Spleen (tissue), 11 donors: ENCODE results near the gene CGREF1. TPM values are rescaled to one million over a fixed set of nuclear protein-coding genes. Genes with fewer than 3 reads are reported as not detected.
A peak's percentile ranks its signal among the peaks of the same experiment; 100 is the strongest.

Source experiments
- DNase-seq: peaks from one replicate; pipeline ENCODE4 v3.0.0-alpha.2; 2020
- H3K27ac ChIP-seq, 8 donors: fragments of 200-600 bp; sonication (generic) in 7 of 8; 1 replicate in 4 of 8; 2 replicates in 4 of 8; pipeline versions ENCODE4 v1.5.0 to v1.8.0; 2016 to 2021; ENCODE audit warnings: inconsistent platforms in 4 of 8, mild to moderate bottlenecking in 4 of 8, moderate library complexity in 1 of 8
- H3K27me3 ChIP-seq, 7 donors: fragments of 200-600 bp; sonication (generic) in 6 of 7; replicated peaks in 1 of 7; 1 replicate in 4 of 7; 2 replicates in 3 of 7; pipeline versions ENCODE4 v1.5.0 to v1.8.0; 2016 to 2021; ENCODE audit warnings: inconsistent platforms in 3 of 7, mild to moderate bottlenecking in 1 of 7
- H3K36me3 ChIP-seq, 6 donors: fragments of 200-600 bp; sonication (generic) in 5 of 6; 1 replicate in 4 of 6; 2 replicates in 2 of 6; pipeline versions ENCODE4 v1.5.0 to v1.8.0; 2016 to 2021; ENCODE audit warnings: inconsistent platforms in 2 of 6
- H3K4me1 ChIP-seq, 6 donors: fragments of 200-600 bp; sonication (generic) in 5 of 6; 1 replicate in 3 of 6; 2 replicates in 3 of 6; pipeline versions ENCODE4 v1.5.0 to v1.8.0; 2016 to 2021; ENCODE audit warnings: inconsistent platforms in 3 of 6
- H3K4me3 ChIP-seq, 8 donors: fragments of 200-600 bp; sonication (generic) in 7 of 8; 1 replicate in 4 of 8; 2 replicates in 4 of 8; pipeline versions ENCODE4 v1.5.0 to v1.8.0; 2016 to 2021; ENCODE audit warnings: inconsistent platforms in 4 of 8, mild to moderate bottlenecking in 4 of 8, moderate library complexity in 2 of 8
- H3K9me3 ChIP-seq, 8 donors: fragments of 200-600 bp; sonication (generic) in 7 of 8; 1 replicate in 4 of 8; 2 replicates in 4 of 8; pipeline versions ENCODE4 v1.5.0 to v1.8.0; 2016 to 2021; ENCODE audit warnings: inconsistent platforms in 4 of 8
- CTCF ChIP-seq, 11 experiments: fragments of 200-600 bp in 7 of 11; fragments of 450-650 bp in 4 of 11; sonication (generic) in 4 of 11; IDR thresholded peaks in 8 of 11; conservative IDR thresholded peaks in 3 of 11; 1 replicate in 7 of 11; 2 replicates in 4 of 11; pipeline versions ENCODE4 v1.4.0 to v1.8.0; 2016 to 2021; ENCODE audit warnings: antibody characterized with exemption in 11 of 11, inconsistent platforms in 4 of 11, mild to moderate bottlenecking in 1 of 11
- POLR2A ChIP-seq, 3 donors: fragments of 450-650 bp; IDR thresholded peaks; one replicate each; pipeline ENCODE4 v1.5.1; 2017; ENCODE audit warnings: antibody characterized with exemption in 3 of 3, mild to moderate bottlenecking in 1 of 3
- POLR2AphosphoS5 ChIP-seq, 3 donors: sonication (generic); formaldehyde crosslinking; IDR thresholded peaks; one replicate each; pipeline ENCODE4 v1.5.1; 2017; ENCODE audit warnings: antibody characterized with exemption in 3 of 3
- WGBS, 5 donors: extraction: QIAGEN DNeasy Blood & Tissue Kit in 3 of 5; methylation state at CpG; one replicate each; pipeline versions ENCODE4 v1.1.5 to v1.1.7; 2013 to 2018; 5-methylcytosine and 5-hydroxymethylcytosine counted together
- intact Hi-C: fragments of 100-400 bp; cut with DNase I; formaldehyde crosslinking; loops from one replicate; pipeline ENCODE4 v1.15.0; 2023; ENCODE audit warnings: low total_unique reads
- polyA plus RNA-seq, 3 donors: library from polyadenylated mRNA; stranded (reverse); fragments of 200-250 nt; gene quantifications; one replicate each; pipeline ENCODE4 v1.2.1, GENCODE V29; 2013
- total RNA-seq, 7 donors: library from RNA; depleted of rRNA in 3 of 7; stranded (reverse); fragments of >200 nt in 3 of 7; fragmentation: NEBNext Ultra II Directional in 4 of 7; extraction: Animal tissue kit (Norgen Biotek cat#: 25700) in 4 of 7; gene quantifications; one replicate each; pipeline versions ENCODE4 v1.1.0 to v1.2.1, GENCODE V29; 2016 to 2021
- donor health status: healthy with polysubstance abuse.
- donor health status: DM: no; HTN: no; CAD: no; lungs with moderate emphysema.
- donor health status: DM: no; HTN: no; CAD: no.
- donor health status: Bipolar disorder and iron deficiency.
- donor health status: healthy.
- donor health status: DM: no; HTN: no; CAD: no.
- donor health status: DM: yes; HTN: yes; CAD: no.

Gene CGREF1
- total and polyA plus RNA-seq, 10 donors = 0.17 to 0.82 (median 0.46) TPM; not detected in 3

- Histone ChIP-seq H3K27ac (no peak overlapping the region), H3K36me3 (peaks cover 0 to 46% (median 31%) of the 10 kb centered on the region in 6 donors), H3K27me3 (no peaks in the 10 kb centered on the region), H3K9me3 (no peaks in the 10 kb centered on the region), H3K4me3 (no peak overlapping the region), H3K4me1 (peaks cover 9 to 33% (median 23%) of the 10 kb centered on the region in 6 donors)
- peak; percentile 56 for DNase-seq
- intact Hi-C loops = no loop called here
- 92 to 97% (median 93%) methylated on average over 10 of the region's 10 CpGs for WGBS, 5 donors
- no peak for TF ChIP-seq CTCF (IDR thresholded peaks at IDR 0.05 in 8 of 11, conservative IDR thresholded peaks at IDR 0.05 in 3 of 11)
- peak in 2 of 3 donors; percentile 29 to 36 for TF ChIP-seq POLR2AphosphoS5 (IDR thresholded peaks at IDR 0.05)
- TF ChIP-seq POLR2A (IDR thresholded peaks at IDR 0.05) = no peak
Measured at GRCh38 chr2:27130396-27130795, 11.5 kb upstream of the CGREF1 start.

- Histone ChIP-seq H3K4me1 (peaks cover 9 to 27% (median 21%) of the 10 kb centered on the region in 6 donors), H3K27me3 (no peaks in the 10 kb centered on the region), H3K4me3 (no peak overlapping the region), H3K27ac (no peak overlapping the region), H3K36me3 (peaks cover 0 to 46% (median 31%) of the 10 kb centered on the region in 6 donors), H3K9me3 (no peaks in the 10 kb centered on the region)
- no peak for TF ChIP-seq CTCF (IDR thresholded peaks at IDR 0.05 in 8 of 11, conservative IDR thresholded peaks at IDR 0.05 in 3 of 11)
- no peak for TF ChIP-seq POLR2A (IDR thresholded peaks at IDR 0.05)
- peak in 1 of 3 donors; percentile 35 for TF ChIP-seq POLR2AphosphoS5 (IDR thresholded peaks at IDR 0.05)
- 78 to 88% (median 82%) methylated on average over 11 of the region's 11 CpGs for WGBS, 5 donors
- intact Hi-C loops = no loop called here
- no peak for DNase-seq
Measured at GRCh38 chr2:27128668-27129571, 10.0 kb upstream of the CGREF1 start.

GRCh38 chr2:27127883-27128667, 9.1 kb upstream of the CGREF1 start:
- Histone ChIP-seq H3K27ac (no peak overlapping the region), H3K9me3 (no peaks in the 10 kb centered on the region), H3K27me3 (no peaks in the 10 kb centered on the region), H3K36me3 (peaks cover 0 to 44% (median 31%) of the 10 kb centered on the region in 6 donors), H3K4me3 (no peak overlapping the region), H3K4me1 (peaks cover 2 to 24% (median 17%) of the 10 kb centered on the region in 6 donors)
- intact Hi-C loops = no loop called here
- WGBS, 5 donors = 86 to 94% (median 90%) methylated on average over 7 to 9 of the region's 9 CpGs
- no peak for DNase-seq
- peak in 1 of 3 donors; percentile 43 for TF ChIP-seq POLR2AphosphoS5 (IDR thresholded peaks at IDR 0.05)
- no peak for TF ChIP-seq CTCF (IDR thresholded peaks at IDR 0.05 in 8 of 11, conservative IDR thresholded peaks at IDR 0.05 in 3 of 11)
